Right atrium auricular region (tissue), 2 donors: Measurements from ENCODE around the gene BLID. TPM values are rescaled to one million over a fixed set of nuclear protein-coding genes. Genes with fewer than 3 reads are reported as not detected.

Experiments
- DNase-seq: peaks from one replicate; pipeline ENCODE4 v3.0.0-alpha.2; 2019; ENCODE audit warnings: low spot score
- H3K27ac ChIP-seq, 2 donors: fragments of 200-600 bp; sonication (generic); 1 replicate in 1 of 2; 2 replicates in 1 of 2; pipeline ENCODE4 v1.5.1; 2016 to 2019
- H3K27me3 ChIP-seq, 2 donors: fragments of 200-600 bp; sonication (generic); one replicate each; pipeline versions ENCODE4 v1.5.1 to v1.6.0; 2017 to 2019
- H3K36me3 ChIP-seq: fragments of 200-600 bp; sonication (generic); one replicate; pipeline ENCODE4 v1.5.1; 2016
- H3K4me1 ChIP-seq, 2 donors: fragments of 200-600 bp; sonication (generic); one replicate each; pipeline versions ENCODE4 v1.5.1 to v1.6.0; 2017 to 2019
- H3K4me3 ChIP-seq, 2 donors: fragments of 200-600 bp; sonication (generic); 1 replicate in 1 of 2; 2 replicates in 1 of 2; pipeline ENCODE4 v1.5.1; 2017 to 2019; ENCODE audit warnings: mild to moderate bottlenecking in 1 of 2, moderate library complexity in 1 of 2
- H3K9me3 ChIP-seq, 2 donors: fragments of 200-600 bp; sonication (generic); one replicate each; pipeline ENCODE4 v1.5.1; 2019
- CTCF ChIP-seq, 2 donors: fragments of 200-600 bp; sonication (generic); IDR thresholded peaks; one replicate each; pipeline ENCODE4 v1.5.1; 2019; ENCODE audit warnings: antibody characterized with exemption in 2 of 2
- total RNA-seq, 2 donors: library from RNA; depleted of rRNA; stranded (reverse); fragments of >200 nt; gene quantifications; one replicate each; pipeline ENCODE4 v1.1.0, GENCODE V29; 2016

BLID gene
- total RNA-seq, 2 donors from 2014 or later: 1.1 to 1.2 TPM

GRCh38 chr11:122154994-122155393, 39.0 kb upstream of the BLID start:
- Histone ChIP-seq H3K4me3 (no peak overlapping the region), H3K36me3 (no peaks in the 10 kb centered on the region), H3K27me3 (no peaks in the 10 kb centered on the region), H3K4me1 (peaks cover 0 to 14% of the 10 kb centered on the region in 2 donors), H3K9me3 (no peaks in the 10 kb centered on the region), H3K27ac (no peak overlapping the region)
- DNase-seq: no peak
- TF ChIP-seq CTCF (IDR thresholded peaks at IDR 0.05): no peak

GRCh38 chr11:122154227-122154626, 38.2 kb upstream of the BLID start:
- no peak overlapping the region for H3K4me3 ChIP-seq
- no peak overlapping the region for H3K27ac ChIP-seq
- no peaks in the 10 kb centered on the region for H3K27me3 ChIP-seq
- TF ChIP-seq CTCF (IDR thresholded peaks at IDR 0.05): no peak
- no peaks in the 10 kb centered on the region for H3K9me3 ChIP-seq
- no peak for DNase-seq
- no peaks in the 10 kb centered on the region for H3K36me3 ChIP-seq
- H3K4me1 ChIP-seq: peaks cover 0 to 10% of the 10 kb centered on the region in 2 donors

- Histone ChIP-seq H3K27me3 (no peaks in the 10 kb centered on the region), H3K4me3 (no peak overlapping the region), H3K9me3 (no peaks in the 10 kb centered on the region), H3K4me1 (peaks cover 0 to 10% of the 10 kb centered on the region in 2 donors), H3K27ac (no peak overlapping the region), H3K36me3 (no peaks in the 10 kb centered on the region)
- TF ChIP-seq CTCF (IDR thresholded peaks at IDR 0.05): no peak
- no peak for DNase-seq
Observed at GRCh38 chr11:122153746-122154145, 37.7 kb upstream of the BLID start.

- Histone ChIP-seq H3K4me3 (no peak overlapping the region), H3K9me3 (no peaks in the 10 kb centered on the region), H3K36me3 (no peaks in the 10 kb centered on the region), H3K27me3 (no peaks in the 10 kb centered on the region), H3K27ac (no peak overlapping the region), H3K4me1 (peaks cover 0 to 10% of the 10 kb centered on the region in 2 donors)
- TF ChIP-seq CTCF (IDR thresholded peaks at IDR 0.05): no peak
- DNase-seq: no peak
Observed at GRCh38 chr11:122150216-122151124, 34.5 kb upstream of the BLID start.

- H3K27ac ChIP-seq: no peak overlapping the region
- no peak for DNase-seq
- no peak overlapping the region for H3K4me3 ChIP-seq
- peaks cover 0 to 10% of the 10 kb centered on the region in 2 donors for H3K4me1 ChIP-seq
- H3K27me3 ChIP-seq: no peaks in the 10 kb centered on the region
- H3K9me3 ChIP-seq: no peaks in the 10 kb centered on the region
- no peaks in the 10 kb centered on the region for H3K36me3 ChIP-seq
- no peak for TF ChIP-seq CTCF (IDR thresholded peaks at IDR 0.05)
Observed at GRCh38 chr11:122149202-122149601, 33.2 kb upstream of the BLID start.
